Keratinocyte (primary cell): ENCODE data around the gene ZMIZ1. TPM values are rescaled to one million over a fixed set of nuclear protein-coding genes. Genes with fewer than 3 reads are reported as not detected.

Source experiments
- DNase-seq: peaks from one replicate; pipeline ENCODE4 v3.0.0-alpha.2; 2011; ENCODE audit warnings: low read depth, missing footprints, low spot score
- FAIRE-seq: peaks from 2 replicates; lab custom pipeline; 2011; peaks lifted over from hg19 to GRCh38; lab: Jason Lieb, UNC
- H2AFZ ChIP-seq: 2 replicates; pipeline ENCODE4 v1.6.0; 2012; ENCODE audit warnings: low read length, control low read depth, inconsistent platforms; ENCODE audit not compliant: control insufficient read depth
- H3K27ac ChIP-seq: 2 replicates; pipeline ENCODE4 v1.5.1; 2011; ENCODE audit warnings: low read length; ENCODE audit not compliant: control insufficient read depth, insufficient read depth
- H3K27me3 ChIP-seq: 3 replicates; pipeline ENCODE4 v1.6.0; 2011; ENCODE audit warnings: low read length; ENCODE audit not compliant: control insufficient read depth, insufficient read depth; ENCODE audit errors: extremely low read depth
- H3K36me3 ChIP-seq, 2 experiments: 2 replicates in 1 of 2; 3 replicates in 1 of 2; pipeline ENCODE4 v1.5.1; 2011; ENCODE audit warnings: low read length in 2 of 2, mild to moderate bottlenecking in 1 of 2; ENCODE audit not compliant: control insufficient read depth in 2 of 2, insufficient read depth in 2 of 2; ENCODE audit errors: extremely low read depth in 1 of 2
- H3K4me1 ChIP-seq: 3 replicates; pipeline ENCODE4 v1.5.1; 2011; ENCODE audit warnings: low read length; ENCODE audit not compliant: control insufficient read depth, insufficient read depth; ENCODE audit errors: extremely low read depth
- H3K4me2 ChIP-seq: 3 replicates; pipeline ENCODE4 v1.6.0; 2011; ENCODE audit warnings: low read depth, low read length; ENCODE audit not compliant: control insufficient read depth, insufficient read depth; ENCODE audit errors: extremely low read depth
- H3K4me3 ChIP-seq, 3 experiments: fragments of 200-600 bp in 1 of 3; sonication (generic) in 1 of 3; 2 replicates in 2 of 3; 3 replicates in 1 of 3; pipeline ENCODE4 v1.5.1; 2011 to 2016; ENCODE audit warnings: low read length in 3 of 3, mild to moderate bottlenecking in 3 of 3, control low read depth in 2 of 3, inconsistent platforms in 1 of 3, low read depth in 1 of 3, mixed read lengths in 1 of 3, mixed run types in 1 of 3, moderate library complexity in 1 of 3; ENCODE audit not compliant: control insufficient read depth in 2 of 3, insufficient read depth in 2 of 3; ENCODE audit errors: extremely low read depth in 1 of 3
- H3K79me2 ChIP-seq: 2 replicates; pipeline ENCODE4 v1.6.0; 2012; ENCODE audit warnings: low read length; ENCODE audit not compliant: control insufficient read depth, insufficient read depth
- H3K9ac ChIP-seq: 3 replicates; pipeline ENCODE4 v1.6.0; 2011; ENCODE audit warnings: low read length; ENCODE audit not compliant: control insufficient read depth, insufficient read depth; ENCODE audit errors: extremely low read depth
- H3K9me1 ChIP-seq: 3 replicates; pipeline ENCODE4 v1.6.0; 2011; ENCODE audit warnings: low read length; ENCODE audit not compliant: control insufficient read depth, insufficient read depth; ENCODE audit errors: extremely low read depth
- H3K9me3 ChIP-seq: 2 replicates; pipeline ENCODE4 v1.5.1; 2012; ENCODE audit warnings: low read depth, low read length; ENCODE audit not compliant: control insufficient read depth
- H4K20me1 ChIP-seq: 3 replicates; pipeline ENCODE4 v1.6.0; 2011; ENCODE audit warnings: low read length; ENCODE audit not compliant: control insufficient read depth, insufficient read depth; ENCODE audit errors: extremely low read depth
- EZH2 ChIP-seq: IDR thresholded peaks from one replicate; pipeline ENCODE4 v1.6.1; 2012; ENCODE audit warnings: inconsistent platforms, mild to moderate bottlenecking, low read length, moderate library complexity
- dilution Hi-C: fragments of 300-500 bp; cut with MboI; formaldehyde crosslinking; loops from one replicate; pipeline ENCODE4 v1.7.0; 2020; ENCODE audit warnings: low sequenced_read_pairs; ENCODE audit not compliant: extremely low pct_ligation_motif_present
- polyA plus RNA-seq, 5 experiments: library from polyadenylated mRNA; depleted of rRNA in 3 of 5; stranded (reverse) in 3 of 5; stranded (forward) in 1 of 5; unstranded in 1 of 5; fragments of >200 nt; gene quantifications; 1 replicate in 1 of 5; 2 replicates in 3 of 5; 3 replicates in 1 of 5; pipeline versions ENCODE4 v1.2.1 to v1.2.3, GENCODE V29; 2011 to 2012; ENCODE audit warnings: missing spikeins in 2 of 5, low read depth in 1 of 5, low replicate concordance in 1 of 5
- TF ChIP-seq, protein P1 (sequence below), 3 experiments: IDR thresholded peaks in 1 of 3; conservative IDR thresholded peaks in 1 of 3; optimal IDR thresholded peaks in 1 of 3; 2 replicates in 2 of 3; 3 replicates in 1 of 3; pipeline versions ENCODE3 to v1.5.1; 2011; ENCODE audit warnings: low read length in 3 of 3, mild to moderate bottlenecking in 3 of 3, moderate library complexity in 2 of 3, control low read depth in 1 of 3, inconsistent platforms in 1 of 3; ENCODE audit not compliant: insufficient read depth in 2 of 3; ENCODE audit errors: extremely low read depth in 1 of 3

Gene ZMIZ1
- polyA plus RNA-seq, 1 donor (not counting 4 experiments of a cell fraction or from before 2014, with no cell fraction given): 1.8 TPM

DNA sequence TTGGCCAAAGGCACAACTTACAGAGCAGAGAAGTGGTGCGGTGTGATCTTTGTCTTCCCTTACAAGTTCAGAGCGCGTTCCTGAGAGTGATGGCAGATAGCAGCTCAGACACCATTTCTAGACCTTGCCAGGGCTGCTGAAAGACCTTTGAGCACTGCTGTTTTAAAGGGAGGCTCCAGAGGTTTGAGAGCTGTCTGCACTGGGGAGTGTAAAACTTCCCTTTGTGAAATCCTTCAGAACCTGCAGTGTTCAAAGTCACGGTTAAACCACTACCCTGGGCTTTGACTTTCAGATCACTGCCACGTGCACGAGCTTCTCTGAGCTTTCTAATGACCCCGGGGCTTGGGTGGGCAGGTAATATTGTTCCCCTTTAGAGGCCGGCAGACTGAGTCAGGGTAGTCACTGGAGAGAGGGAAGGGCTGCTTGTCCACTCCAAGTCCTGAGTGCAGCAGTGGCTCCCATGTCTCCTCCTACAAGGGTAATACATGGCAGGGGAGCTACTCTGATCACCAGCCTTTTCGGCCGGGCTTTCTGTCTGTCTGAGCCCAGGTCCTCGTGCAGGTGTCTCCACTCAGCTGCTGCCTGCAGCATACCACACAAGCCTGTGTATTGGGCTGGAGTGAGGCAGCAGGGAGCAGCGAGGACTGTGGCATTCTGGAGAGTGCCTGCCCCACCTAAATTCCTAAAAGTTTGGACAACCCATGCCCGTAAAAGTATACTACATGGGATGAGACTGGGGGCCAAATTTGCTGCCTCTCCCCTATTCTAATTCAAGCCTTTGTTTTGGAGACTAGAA is 63.3 kb downstream of the ZMIZ1 start:
- H3K4me1 ChIP-seq: no peaks in the 10 kb centered on the region

GRCh38 chr10:79132681-79133381 is 64.1 kb downstream of the ZMIZ1 start:
- no peaks in the 10 kb centered on the region for H4K20me1 ChIP-seq

More for the DNA sequence above, 63.3 kb downstream of the ZMIZ1 start:
- DNase-seq (no peak), FAIRE-seq (no peak)
- no peak overlapping the region for H3K9ac ChIP-seq
- no peaks in the 10 kb centered on the region for H3K9me3 ChIP-seq
- no peaks in the 10 kb centered on the region for H3K27me3 ChIP-seq
- no peaks in the 10 kb centered on the region for H3K9me1 ChIP-seq
- H3K4me2 ChIP-seq: no peak overlapping the region
- no peak overlapping the region for H2AFZ ChIP-seq
- dilution Hi-C loops: no loop called here
- H3K27ac ChIP-seq: no peak overlapping the region
- no peak overlapping the region for H3K4me3 ChIP-seq
- TF ChIP-seq EZH2: no peak
- TF ChIP-seq, protein P1, sequence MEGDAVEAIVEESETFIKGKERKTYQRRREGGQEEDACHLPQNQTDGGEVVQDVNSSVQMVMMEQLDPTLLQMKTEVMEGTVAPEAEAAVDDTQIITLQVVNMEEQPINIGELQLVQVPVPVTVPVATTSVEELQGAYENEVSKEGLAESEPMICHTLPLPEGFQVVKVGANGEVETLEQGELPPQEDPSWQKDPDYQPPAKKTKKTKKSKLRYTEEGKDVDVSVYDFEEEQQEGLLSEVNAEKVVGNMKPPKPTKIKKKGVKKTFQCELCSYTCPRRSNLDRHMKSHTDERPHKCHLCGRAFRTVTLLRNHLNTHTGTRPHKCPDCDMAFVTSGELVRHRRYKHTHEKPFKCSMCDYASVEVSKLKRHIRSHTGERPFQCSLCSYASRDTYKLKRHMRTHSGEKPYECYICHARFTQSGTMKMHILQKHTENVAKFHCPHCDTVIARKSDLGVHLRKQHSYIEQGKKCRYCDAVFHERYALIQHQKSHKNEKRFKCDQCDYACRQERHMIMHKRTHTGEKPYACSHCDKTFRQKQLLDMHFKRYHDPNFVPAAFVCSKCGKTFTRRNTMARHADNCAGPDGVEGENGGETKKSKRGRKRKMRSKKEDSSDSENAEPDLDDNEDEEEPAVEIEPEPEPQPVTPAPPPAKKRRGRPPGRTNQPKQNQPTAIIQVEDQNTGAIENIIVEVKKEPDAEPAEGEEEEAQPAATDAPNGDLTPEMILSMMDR (optimal IDR thresholded peaks at IDR 0.05 in 1 of 3, IDR thresholded peaks at IDR 0.05 in 1 of 3, conservative IDR thresholded peaks at IDR 0.05 in 1 of 3; ENCODE audit: extremely low read depth in 1 of 3, insufficient read depth in 2 of 3, low read length in 3 of 3): no peak
- peaks cover 0 to 2% of the 10 kb centered on the region in 2 experiments for H3K36me3 ChIP-seq
- H4K20me1 ChIP-seq: no peaks in the 10 kb centered on the region
- no peaks in the 10 kb centered on the region for H3K79me2 ChIP-seq

More at GRCh38 chr10:79132681-79133381, 64.1 kb downstream of the ZMIZ1 start:
- Histone ChIP-seq H3K9me1 (no peaks in the 10 kb centered on the region), H3K27ac (no peak overlapping the region), H3K79me2 (no peaks in the 10 kb centered on the region), H3K4me1 (no peaks in the 10 kb centered on the region), H3K4me2 (no peak overlapping the region), H2AFZ (no peak overlapping the region), H3K4me3 (no peak overlapping the region), H3K36me3 (peaks cover 0 to 2% of the 10 kb centered on the region in 2 experiments), H3K9ac (no peak overlapping the region), H3K9me3 (no peaks in the 10 kb centered on the region), H3K27me3 (no peaks in the 10 kb centered on the region)
- dilution Hi-C loops: no loop called here
- no peak for DNase-seq
- TF ChIP-seq, protein P1 (optimal IDR thresholded peaks at IDR 0.05 in 1 of 3, IDR thresholded peaks at IDR 0.05 in 1 of 3, conservative IDR thresholded peaks at IDR 0.05 in 1 of 3; ENCODE audit: extremely low read depth in 1 of 3, insufficient read depth in 2 of 3, low read length in 3 of 3): no peak
- no peak for FAIRE-seq
